Heart left ventricle (tissue), 13 donors: Measurements from ENCODE around the gene HNRNPR.

Source experiments
- POLR2A ChIP-seq, 2 donors: fragments of 450-650 bp; IDR thresholded peaks; one replicate each; pipeline ENCODE4 v1.6.1; 2017; ENCODE audit warnings: antibody characterized with exemption in 2 of 2, mild to moderate bottlenecking in 2 of 2, moderate library complexity in 2 of 2
- TF ChIP-seq, protein P1 (sequence below), 12 donors: fragments of 200-600 bp; sonication (generic) in 4 of 12; IDR thresholded peaks; one replicate each; pipeline versions ENCODE4 v1.5.0 to v1.8.0; 2018 to 2022; ENCODE audit warnings: antibody characterized with exemption in 12 of 12, mild to moderate bottlenecking in 5 of 12
- donor health status: ischemic (EF 13 %, LVEDD 7.1; RV severe dilation, severe dysfunction).
- donor health status: DM: no; HTN: yes; CAD: no.
- donor health status: DM: no; HTN: no; CAD: no.
- donor health status: ischemic (EF 25% LVEDD 6.9; RV normal size, moderate dysfunction).
- donor health status: ischemic (EF 25% LVEDD 5.7; RV mildly dilated, moderate dysfunction).
- donor health status: ischemic (EF 35%, LVEDD 5.7; RV mildly dilated, moderate dysfunction).
- donor health status: nonischemic (EF 11% LVEDD 7.7; RV severe dilation, severe dysfunction).
- donor health status: DM: yes; HTN: yes; CAD: no.
- donor health status: PGD.
- donor health status: ischemic (EF 29% LVEDD 5.4; RV normal size, mild dysfunction).
- donor health status: nonischemic (EF 23%, LVEDD 6.1; RV moderate dilation, normal function).

DNA sequence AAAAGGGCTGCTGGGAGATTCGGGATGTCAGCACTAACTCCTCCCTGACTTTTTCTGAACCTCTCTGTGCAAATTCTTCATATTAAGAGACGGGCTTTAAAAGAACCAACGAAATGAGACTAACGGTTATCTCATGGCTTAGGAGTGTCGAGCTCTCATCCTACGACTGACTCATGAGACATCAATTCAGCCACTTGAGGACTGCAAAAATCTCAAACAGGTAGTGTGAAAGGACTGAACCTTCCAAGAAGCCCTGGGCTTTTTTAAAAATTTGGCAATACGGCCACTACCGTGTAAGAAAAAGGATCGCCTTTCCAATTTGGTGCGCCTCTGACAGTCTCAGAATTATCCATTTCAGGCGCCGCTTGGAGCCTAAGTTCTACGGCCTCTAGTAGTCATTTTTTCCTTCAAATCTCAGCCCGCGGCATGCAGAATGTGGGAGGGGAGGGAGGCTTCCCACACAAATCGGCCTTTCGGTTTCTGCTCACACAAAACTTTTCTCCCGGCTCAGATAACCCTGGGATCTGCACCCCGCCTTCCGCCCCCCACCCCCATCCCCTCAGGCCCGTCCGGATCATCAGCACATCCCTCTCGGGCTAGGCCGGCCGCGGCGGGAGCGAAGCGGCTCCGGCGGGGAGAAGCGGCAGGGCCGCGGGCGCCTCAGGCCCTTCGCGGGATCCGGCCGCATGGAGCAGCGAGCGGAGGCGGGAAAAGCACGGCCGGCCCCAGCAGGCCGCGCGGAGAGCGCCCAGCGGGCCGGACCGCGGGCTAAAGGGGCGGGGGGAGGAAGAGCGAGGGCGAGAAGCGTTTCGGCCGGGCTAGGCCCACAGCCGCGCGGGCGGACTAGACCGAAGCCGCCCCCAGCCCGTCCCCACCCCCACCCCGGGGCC is 618 bp downstream of the HNRNPR start:
- TF ChIP-seq, protein P1, sequence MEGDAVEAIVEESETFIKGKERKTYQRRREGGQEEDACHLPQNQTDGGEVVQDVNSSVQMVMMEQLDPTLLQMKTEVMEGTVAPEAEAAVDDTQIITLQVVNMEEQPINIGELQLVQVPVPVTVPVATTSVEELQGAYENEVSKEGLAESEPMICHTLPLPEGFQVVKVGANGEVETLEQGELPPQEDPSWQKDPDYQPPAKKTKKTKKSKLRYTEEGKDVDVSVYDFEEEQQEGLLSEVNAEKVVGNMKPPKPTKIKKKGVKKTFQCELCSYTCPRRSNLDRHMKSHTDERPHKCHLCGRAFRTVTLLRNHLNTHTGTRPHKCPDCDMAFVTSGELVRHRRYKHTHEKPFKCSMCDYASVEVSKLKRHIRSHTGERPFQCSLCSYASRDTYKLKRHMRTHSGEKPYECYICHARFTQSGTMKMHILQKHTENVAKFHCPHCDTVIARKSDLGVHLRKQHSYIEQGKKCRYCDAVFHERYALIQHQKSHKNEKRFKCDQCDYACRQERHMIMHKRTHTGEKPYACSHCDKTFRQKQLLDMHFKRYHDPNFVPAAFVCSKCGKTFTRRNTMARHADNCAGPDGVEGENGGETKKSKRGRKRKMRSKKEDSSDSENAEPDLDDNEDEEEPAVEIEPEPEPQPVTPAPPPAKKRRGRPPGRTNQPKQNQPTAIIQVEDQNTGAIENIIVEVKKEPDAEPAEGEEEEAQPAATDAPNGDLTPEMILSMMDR (IDR thresholded peaks at IDR 0.05), result no peak
- TF ChIP-seq POLR2A (IDR thresholded peaks at IDR 0.05), result no peak
